Heart left ventricle (tissue), 13 donors: ENCODE measurements around the gene BDNF.

Source experiments
- CTCF ChIP-seq, 12 donors: fragments of 200-600 bp; sonication (generic) in 4 of 12; IDR thresholded peaks; one replicate each; pipeline versions ENCODE4 v1.5.0 to v1.8.0; 2018 to 2022; ENCODE audit warnings: antibody characterized with exemption in 12 of 12, mild to moderate bottlenecking in 5 of 12
- POLR2A ChIP-seq, 2 donors: fragments of 450-650 bp; IDR thresholded peaks; one replicate each; pipeline ENCODE4 v1.6.1; 2017; ENCODE audit warnings: antibody characterized with exemption in 2 of 2, mild to moderate bottlenecking in 2 of 2, moderate library complexity in 2 of 2
- donor health status: ischemic (EF 13 %, LVEDD 7.1; RV severe dilation, severe dysfunction).
- donor health status: DM: no; HTN: yes; CAD: no.
- donor health status: DM: no; HTN: no; CAD: no.
- donor health status: ischemic (EF 25% LVEDD 6.9; RV normal size, moderate dysfunction).
- donor health status: ischemic (EF 25% LVEDD 5.7; RV mildly dilated, moderate dysfunction).
- donor health status: ischemic (EF 35%, LVEDD 5.7; RV mildly dilated, moderate dysfunction).
- donor health status: nonischemic (EF 11% LVEDD 7.7; RV severe dilation, severe dysfunction).
- donor health status: DM: yes; HTN: yes; CAD: no.
- donor health status: PGD.
- donor health status: ischemic (EF 29% LVEDD 5.4; RV normal size, mild dysfunction).
- donor health status: nonischemic (EF 23%, LVEDD 6.1; RV moderate dilation, normal function).

DNA sequence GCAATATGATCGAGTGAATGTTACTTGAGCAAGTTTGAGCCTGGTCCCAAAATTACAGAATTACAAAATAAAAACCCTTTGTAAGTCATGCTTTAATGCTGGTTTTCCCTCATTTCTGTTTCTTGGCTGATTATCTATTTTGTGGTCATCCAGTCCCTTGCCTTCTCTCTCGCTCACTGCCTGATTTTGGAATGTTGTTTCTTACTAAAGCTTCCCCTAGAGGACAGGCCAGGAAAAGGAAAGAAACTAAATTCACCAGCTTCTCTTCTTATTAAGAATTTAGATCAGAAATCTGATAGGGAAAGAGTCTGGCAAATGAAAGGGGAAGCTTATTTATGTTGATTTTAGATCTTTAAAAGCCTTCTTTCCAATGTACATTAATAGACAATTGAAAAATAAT lies 16.6 kb upstream of the BDNF start:
- TF ChIP-seq CTCF (IDR thresholded peaks at IDR 0.05) (no peak), POLR2A (IDR thresholded peaks at IDR 0.05) (no peak)
